Right renal pelvis (tissue), 4 donors: ENCODE results near the gene TEX55. TPM values are rescaled to one million over a fixed set of nuclear protein-coding genes. Genes with fewer than 3 reads are reported as not detected.
"Not testable (repeated sequence)": the region's sequence is repeated elsewhere in the genome, so short reads cannot be mapped to it uniquely, and the experiment has no call there.

Experiments
- DNase-seq, 4 donors: peaks; one replicate each; pipeline ENCODE4 v3.0.0-alpha.2; 2013; ENCODE audit warnings: low read depth in 4 of 4, low spot score in 3 of 4, missing footprints in 1 of 4
- polyA plus RNA-seq, 4 donors: library from polyadenylated mRNA; unstranded; fragments of 120-200 nt; gene quantifications; one replicate each; pipeline ENCODE4 v1.2.1, GENCODE V29; 2013; ENCODE audit not compliant: insufficient read length in 4 of 4

The TEX55 gene
- not detected for polyA plus RNA-seq

DNA sequence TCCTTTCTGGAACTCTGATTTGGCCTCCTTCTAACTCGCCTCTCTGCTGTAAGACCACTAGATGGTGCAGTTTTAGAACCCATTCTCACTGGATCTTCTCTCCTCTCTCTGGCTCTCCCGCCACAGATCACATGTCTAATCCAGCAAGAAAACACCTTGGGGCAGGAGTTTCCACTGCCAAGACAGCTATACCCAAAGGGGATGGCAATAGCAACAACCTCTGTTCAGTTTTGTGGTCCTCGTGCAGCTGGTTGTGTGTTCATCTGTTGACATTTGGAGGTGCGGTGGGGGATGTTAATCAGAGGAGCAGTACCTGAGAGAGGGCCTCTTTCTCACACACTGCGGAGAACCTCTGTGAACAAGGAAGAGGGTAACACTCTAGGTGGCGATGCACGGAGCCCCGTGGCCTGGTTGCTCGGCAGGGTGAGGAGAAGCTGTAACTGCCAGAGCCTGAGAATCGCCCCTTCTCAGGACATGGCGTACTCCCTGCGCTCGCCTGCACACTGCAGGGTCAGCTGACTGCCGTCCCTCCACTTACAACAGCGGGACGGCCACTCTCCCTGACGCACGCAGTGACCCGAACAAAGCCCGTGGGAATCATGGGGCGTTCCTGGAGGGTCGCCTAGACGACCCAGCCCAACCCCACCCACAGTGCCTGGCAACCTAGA is at the start of gene TEX55:
Gene TEX55 (plus strand): TSS at position 666 of the 668 bp plus-strand sequence. CDS start 25 bp downstream, outside the sequence.
- peak in 3 of 4 donors; percentile 19 to 27 (median 26) for DNase-seq

DNA sequence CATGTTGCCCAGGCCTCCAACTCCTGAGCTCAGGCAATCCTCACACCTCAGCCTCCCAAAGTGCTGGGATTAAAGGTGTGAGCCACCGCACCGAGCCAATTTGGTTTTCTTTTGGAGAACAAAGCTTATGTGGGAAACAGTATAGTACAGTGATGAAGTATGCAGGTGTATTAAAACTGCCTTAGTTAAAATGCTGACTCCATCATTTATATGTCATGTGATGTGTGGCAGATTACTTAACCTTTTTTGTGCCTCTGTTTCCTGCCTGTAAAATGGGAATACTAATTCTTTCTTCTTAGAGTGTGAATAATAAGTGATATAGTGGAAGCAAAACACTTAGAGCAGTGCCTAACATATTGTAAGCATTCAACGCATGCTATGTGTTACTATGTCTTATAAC is 48.0 kb upstream of the TEX55 start:
- no peak for DNase-seq

DNA sequence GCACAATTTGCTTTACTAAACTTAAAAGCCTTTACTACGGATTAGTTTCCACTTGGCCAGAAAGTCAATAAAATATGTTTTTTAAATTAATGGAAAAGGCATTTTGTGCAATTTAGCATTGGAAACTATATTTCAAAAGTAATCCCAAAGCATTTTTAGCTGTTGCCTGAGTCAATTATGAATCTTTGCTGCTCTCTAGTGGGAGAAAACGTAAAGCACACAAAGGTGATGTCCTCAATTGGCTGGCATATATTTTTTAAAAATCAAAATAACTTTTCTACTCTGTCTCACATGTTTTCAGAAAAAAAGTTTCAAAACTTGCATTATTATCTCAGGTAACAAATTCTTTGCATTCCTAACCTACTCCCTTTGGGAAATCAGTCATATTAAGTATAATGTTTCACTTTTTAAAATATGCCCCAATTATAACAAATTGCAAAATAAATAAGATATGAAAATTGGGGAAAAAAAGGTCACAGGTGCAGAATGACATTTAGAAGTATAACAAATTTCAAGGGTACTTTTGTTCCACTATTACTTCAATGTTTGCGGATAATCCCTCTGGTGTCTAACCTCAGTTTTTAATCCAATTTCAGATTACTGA is 47.2 kb upstream of the TEX55 start:
- DNase-seq, result peak; percentile 4 to 17 (median 14)

DNA sequence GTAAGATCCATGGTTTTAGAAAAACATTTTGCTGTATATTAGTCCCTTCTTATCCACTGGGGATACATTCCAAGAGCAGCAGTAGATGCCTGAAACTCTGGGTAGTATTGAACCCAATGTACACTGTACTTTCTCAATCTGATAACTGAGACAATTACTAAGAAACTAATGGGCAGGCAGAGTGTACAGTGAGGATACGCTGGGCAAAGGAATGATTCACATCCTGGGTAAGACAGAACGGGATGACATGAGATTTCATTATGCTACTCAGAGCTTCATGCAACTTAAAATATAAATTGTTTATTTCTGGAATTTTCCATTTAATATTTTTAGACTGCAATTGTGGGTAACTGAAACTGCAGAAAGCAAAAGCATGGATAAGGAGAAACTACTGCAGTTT is 46.2 kb upstream of the TEX55 start:
- DNase-seq, result no peak

DNA sequence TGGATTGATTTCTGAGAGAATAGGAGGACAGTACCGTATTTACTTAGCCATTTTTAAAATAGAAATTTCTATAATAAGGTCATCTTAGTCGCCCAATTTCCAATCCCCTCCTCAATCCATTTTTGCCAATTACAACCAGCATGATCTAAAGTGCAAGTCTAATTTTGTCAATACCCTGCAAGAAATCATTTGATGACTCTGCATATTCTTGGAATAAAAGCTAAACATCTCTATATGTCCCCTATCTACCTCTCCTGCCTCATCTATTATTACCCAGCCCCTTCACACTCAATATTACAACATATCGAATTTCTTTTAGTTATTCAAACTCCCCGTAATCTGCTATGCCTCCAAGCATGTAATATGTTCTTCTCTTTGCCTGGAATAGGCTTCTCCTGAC is 41.9 kb upstream of the TEX55 start:
- no peak for DNase-seq

DNA sequence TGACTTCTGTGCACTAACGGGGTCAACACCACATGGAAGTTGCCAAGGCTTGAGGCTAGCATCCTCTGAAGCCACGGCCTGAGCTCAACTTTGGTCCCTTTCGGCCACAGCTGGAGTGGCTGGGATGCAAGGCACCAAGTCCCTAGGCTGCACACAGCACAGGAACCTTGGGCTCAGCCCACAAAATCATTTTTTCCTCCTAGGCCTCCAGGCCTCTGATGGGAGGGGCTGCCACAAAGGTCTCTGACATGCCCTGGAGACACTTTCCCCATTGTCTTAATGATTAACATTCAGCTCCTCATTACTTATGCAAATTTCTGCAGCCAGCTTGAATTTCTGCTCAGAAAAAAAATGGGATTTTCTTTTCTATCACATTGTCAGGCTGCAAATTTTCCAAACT is 27.6 kb upstream of the TEX55 start:
- not testable (repeated sequence) for DNase-seq

DNA sequence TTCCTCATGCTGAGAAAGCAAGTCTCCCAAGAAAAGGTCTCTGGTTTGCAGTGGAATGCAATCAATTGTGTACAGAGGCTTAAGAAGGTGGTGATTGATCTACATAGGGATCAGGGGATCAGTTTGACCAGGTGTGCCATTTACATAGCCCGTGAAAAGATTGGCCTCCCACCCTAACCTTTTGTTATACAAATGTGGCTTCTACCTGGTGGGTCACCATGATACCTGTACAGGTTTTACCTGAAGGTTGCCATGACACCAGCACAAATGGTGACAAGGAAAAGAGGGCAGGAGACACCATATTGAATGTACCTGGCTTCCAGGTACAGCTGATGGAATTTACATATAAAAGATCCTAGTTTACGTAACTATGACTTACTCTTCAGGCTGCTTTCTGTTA is 25.5 kb upstream of the TEX55 start:
- DNase-seq, result no peak

DNA sequence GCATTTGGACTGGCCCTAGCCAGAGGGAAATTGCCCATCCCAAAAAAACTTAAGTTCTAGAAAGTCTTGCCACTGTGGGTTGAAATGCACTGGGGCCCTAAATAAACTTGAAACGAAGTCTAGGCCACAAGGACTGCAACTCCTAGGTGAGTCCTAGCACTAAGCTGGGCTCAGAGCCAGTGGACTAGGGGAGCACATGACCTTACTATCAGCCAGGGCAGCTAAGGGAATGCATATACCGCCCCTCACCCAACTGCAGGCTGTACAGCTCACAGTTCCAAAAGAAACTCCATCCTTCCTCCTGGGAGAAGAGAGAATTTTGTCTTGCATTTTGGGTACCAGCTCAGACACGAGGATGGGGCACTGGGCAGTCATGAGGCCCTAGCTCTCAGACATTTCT is 23.6 kb upstream of the TEX55 start:
- no peak for DNase-seq

DNA sequence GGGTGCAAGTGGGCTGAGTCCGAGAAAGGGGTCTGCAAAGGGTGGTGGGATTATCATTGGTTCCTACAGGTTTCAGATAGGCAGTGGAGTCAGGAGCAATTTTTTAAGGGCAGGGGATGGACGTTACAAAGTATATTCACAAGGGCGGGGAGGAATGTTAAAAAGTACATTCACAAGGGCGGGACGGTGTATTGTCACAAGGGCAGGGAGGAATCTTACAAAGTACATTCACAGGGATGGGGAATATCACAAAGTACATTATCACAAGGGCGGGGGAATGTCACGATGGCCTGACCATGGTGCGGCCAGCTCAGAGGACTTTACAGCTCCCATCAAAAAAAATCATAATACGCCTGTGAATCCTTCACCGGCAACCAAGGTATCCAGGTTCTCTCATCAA is 20.6 kb upstream of the TEX55 start:
- DNase-seq, result no peak

DNA sequence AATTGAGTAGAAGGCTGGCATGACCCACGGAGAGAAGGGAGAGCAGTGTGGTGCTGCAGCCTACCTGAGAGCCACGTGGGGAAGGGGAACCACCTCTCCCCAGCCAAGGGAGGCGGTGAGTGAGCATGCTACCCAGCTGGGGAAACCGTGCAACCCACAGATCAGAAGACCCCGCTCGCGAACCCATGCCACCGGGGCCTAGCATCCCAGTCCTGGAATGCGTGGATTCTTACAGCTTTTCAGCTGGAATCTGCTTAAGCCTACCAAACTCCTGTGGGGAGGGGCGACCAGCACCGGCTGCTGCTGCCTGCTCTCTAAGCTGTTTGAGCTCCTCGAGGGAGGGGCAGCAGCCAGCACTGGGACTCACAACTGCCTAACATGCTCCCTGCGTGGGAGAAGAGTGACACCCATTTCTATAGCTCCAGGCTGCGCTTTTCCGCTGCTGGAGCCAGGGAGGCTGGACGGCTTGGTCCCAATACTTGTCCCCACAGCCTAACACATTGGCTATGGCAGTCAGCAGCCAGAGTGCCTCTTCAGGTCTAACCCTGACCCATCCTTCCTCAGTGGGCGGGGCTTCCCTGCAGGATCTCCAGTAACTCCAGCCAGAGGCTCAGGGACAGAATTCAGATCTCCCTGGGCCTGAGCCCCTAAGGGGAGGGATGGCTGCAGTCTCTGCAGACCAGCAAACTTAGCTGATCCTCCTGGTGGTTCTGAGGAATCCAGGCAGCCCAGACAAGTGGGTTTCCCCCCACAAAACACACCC is 20.0 kb upstream of the TEX55 start:
- no peak for DNase-seq

DNA sequence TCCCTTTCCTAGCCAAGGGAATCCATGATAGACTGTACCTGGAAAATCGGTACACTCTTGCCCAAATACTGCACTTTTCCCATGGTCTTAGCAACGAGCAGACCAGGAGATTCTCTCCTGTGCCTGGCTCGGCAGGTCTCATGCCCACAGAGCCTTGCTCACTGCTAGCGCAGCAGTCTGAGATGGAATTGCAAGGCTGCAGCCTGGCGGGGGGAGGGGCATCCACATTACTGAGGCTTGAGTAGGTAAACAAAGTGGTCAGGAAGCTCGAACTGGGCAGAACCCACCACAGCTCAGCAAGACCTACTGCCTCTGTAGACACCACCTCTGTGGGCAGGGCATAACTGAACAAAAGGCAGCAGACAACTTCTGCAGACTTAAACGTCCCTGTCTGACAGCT is 15.7 kb upstream of the TEX55 start:
- not testable (repeated sequence) for DNase-seq

DNA sequence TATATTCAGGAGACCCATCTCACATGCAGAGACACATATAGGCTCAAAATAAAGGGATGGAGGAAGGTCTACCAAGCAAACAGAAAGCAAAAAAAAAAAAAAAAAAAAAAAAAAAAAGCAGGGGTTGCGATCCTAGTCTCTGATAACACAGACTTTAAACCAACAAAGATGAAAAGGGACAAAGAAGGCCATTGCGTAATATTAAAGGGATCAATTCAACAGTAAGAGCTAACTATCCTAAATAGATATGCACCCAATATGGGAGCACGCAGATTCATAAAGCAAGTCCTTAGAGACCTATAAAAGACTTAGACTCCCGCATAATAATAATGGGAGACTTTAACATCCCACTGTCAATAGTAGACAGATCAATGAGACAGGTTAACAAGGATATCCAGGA is 13.7 kb upstream of the TEX55 start:
- DNase-seq, result not testable (repeated sequence)

DNA sequence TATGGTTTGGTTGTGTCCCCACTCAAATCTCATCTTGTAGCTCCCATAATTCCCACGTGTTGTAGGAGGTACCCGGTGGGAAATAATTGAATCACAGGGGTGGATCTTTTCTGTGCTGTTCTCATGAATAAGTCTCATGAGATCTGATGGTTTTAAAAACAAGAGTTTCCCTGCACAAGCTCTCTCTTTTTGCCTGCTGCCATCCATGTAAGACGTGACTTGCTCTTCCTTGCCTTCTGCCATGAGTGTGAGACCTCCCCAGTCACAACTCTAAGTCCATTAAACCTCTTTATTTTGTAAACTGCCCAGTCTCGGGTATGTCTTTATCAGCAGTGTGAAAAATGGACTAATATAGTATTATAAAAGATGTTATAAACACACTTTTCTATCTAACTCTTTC is 6.6 kb upstream of the TEX55 start:
- DNase-seq, result not testable (repeated sequence)

DNA sequence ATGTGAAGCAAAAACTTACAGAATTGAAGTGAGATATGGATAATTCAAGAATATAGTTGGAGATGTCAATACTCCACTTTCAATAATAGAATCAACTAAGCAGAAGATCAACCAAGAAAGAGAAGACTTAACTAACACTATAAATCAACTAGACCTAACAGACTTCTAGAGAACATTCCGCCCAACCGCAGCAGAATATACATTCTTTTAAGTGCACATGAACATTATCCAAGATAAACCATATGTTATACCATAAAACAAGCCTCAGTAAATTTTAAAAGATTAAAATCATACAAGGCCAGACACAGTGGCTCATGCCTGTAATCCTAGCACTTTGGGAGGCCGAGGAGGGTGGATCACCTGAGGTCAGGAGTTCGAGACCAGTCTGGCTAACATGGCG is 5.5 kb upstream of the TEX55 start:
- DNase-seq, result no peak

DNA sequence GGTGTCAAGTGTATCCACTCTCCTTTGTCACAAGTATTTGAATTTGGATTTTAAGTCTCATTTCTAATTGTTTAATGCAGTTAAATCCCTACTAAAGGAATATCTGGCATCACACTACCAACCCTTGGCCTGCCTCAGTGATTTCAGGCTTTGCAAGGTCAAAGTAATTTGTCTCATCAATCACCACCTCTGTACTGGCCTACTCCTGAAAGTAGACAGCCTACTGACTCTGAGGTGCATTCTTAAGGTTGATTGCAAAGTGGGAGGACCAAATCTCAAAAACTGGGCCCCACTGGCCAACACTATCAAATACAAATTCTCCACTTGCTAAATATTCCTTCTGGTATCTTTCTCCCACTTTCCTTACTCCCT is 851 bp upstream of the TEX55 start:
- no peak for DNase-seq

DNA sequence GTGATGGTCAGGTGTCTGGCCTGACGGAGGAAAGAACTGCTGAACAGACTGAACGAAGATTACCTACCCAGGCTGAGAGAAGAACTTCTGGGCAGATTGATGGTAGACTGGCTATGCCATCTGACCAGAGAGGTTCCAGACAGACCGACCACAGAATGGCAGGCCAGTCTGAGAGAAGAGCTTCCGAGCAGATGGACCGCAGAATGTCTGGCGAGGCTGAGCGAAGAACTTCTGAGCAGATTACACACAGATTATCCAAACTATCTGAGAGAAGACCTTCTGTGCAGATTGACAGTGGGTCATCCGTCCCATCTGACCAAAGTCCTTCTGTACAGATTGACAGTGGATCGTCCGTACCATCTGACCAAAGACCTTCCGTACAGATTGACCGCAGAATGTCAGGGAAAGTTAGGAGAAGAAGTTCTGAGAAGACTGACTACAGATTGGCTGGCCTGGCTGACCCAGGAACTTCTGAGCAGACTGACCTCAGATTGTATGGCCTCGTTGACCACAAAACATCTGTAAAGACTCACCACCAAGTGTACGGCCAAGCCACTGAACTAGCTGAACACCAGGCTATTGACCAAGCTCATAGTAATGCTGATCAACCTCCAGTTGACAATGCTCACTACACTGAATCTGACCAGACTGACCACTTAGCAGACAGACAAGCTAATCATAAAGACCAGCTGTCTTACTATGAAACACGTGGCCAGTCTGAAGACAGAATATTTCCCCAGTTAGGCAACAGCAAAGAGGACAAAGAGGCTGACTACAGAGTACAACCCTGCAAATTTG is 812 bp downstream of the TEX55 start:
- DNase-seq, result no peak

DNA sequence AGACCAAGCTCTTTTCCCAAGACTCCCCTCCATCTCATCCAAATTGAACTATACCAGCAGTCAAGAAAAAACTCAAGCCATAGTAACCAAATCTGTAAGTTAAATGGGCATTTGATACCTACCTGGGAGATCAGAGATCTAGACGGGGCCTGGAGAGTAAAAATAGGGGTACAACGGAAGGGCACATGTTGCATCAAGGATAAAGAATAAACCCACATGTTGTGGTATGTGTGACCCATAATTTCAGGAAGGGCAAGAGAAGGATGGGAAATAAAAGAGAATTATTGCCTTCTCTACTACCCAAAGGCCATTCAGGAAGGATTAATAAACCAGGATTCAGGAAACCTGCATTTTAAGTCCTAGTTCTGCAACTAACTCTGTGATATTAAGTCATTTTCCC is 1.5 kb downstream of the TEX55 start:
- DNase-seq, result no peak

DNA sequence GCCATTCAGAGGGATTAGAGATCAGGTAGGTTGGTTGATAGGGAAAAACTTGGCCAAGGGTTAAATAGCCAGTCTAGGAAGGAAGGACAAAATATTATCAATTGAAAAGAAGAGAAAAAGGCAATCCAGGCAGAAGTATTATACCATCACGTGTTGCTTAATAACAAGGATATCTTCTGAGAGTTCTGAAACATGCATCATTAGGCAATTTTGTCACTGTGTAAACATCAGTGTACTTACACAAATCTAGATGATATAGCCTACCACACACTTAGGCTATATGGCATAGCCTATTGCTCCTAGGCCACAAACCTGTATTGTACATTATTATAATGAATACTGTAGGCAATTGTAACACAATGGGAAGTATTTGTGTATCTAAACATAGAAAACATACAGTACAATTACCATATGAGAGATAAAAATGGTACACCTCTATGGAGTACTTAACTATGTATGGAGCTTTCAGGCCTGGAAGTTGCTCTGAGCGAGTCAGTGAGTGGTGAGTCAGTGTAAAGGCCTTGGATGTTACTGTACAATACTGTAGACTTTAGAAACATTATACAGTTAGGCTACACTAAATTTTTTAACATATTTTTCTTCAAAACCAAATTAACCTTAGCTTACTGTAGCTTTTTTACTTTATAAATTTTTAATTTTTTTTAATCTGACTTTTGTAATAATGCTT is 2.7 kb downstream of the TEX55 start:
- no peak for DNase-seq

DNA sequence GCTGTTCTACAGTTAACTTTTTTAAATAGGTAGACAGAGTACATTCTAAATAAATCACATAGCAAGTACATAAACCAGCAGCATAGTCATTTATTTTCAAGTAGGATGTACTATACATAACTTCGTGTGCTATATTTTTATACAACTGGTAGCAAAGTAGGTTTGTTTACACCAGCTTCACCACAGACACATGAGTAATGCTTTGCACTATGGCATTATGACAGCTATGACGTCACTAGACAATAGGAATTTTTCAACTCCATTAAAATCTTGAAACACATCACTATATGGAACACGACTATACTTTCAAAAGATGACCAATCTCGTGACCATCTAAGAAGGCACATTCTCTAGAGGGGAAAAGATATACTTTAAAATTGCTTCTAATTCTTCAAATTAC is 3.5 kb downstream of the TEX55 start:
- DNase-seq, result no peak

DNA sequence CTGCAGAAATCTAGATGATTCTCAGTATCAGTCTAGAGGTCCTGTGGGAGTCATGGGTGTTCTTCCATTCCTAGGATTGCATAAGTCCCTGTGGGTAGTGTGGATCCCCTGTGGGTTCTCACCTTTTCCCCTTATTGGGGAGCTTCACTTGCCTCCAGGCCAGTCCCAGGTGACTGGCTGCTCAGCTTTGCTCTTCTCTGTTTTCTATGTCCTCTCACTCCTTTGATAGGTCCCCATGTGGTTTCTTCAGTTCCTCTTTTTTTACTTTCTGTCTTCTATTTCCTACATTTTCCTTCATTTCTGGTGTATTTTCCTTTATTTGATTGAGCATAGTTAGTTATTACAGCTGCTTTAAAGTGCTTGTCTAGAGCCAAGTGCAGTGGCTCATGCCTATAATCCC is 10.9 kb downstream of the TEX55 start:
- DNase-seq, result no peak

DNA sequence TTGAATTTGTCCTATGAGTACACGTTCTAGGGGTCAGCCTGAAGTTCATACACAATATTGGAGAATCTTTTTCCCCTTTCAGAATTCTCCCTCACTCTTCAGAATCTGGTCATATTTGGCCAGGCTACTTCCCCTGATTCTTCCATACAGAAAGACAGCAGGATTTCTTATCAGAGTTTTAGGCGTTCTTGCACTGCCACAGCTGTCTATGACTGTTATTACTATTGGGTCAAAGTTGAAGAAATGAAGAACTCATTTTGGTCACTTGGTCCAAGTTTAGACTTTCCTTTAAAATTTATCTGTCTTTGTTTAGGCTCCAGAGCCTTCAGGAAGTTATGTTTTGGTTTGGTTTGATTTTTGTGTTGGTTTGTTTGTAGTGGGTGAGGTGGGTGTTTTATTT is 12.0 kb downstream of the TEX55 start:
- DNase-seq, result no peak
